WERI-Rb-1 (cell line): Measurements from ENCODE around the gene ATF7IP2.

Source experiments
- DNase-seq: peaks from one replicate; pipeline ENCODE4 v3.0.0-alpha.2; 2020
- H3K27ac ChIP-seq: fragments of 250-450 bp; sonication (Bioruptor Pico); 2 replicates; pipeline ENCODE4 v1.5.1; 2020; ENCODE audit warnings: mild to moderate bottlenecking, moderate library complexity
- H3K27me3 ChIP-seq: fragments of 250-450 bp; sonication (Bioruptor Pico); 2 replicates; pipeline ENCODE4 v1.5.1; 2021; ENCODE audit warnings: mild to moderate bottlenecking, low read depth, moderate library complexity; ENCODE audit not compliant: insufficient read depth, severe bottlenecking
- H3K36me3 ChIP-seq: fragments of 250-450 bp; sonication (Bioruptor Pico); 2 replicates; pipeline ENCODE4 v1.5.1; 2020; ENCODE audit warnings: mild to moderate bottlenecking, moderate library complexity
- H3K4me3 ChIP-seq: 2 replicates; pipeline ENCODE4 v1.5.1; 2011; ENCODE audit warnings: low read depth, mild to moderate bottlenecking, control low read depth, low read length
- H3K9me3 ChIP-seq: fragments of 250-450 bp; sonication (Bioruptor Pico); 2 replicates; pipeline ENCODE4 v1.5.1; 2021; ENCODE audit warnings: mild to moderate bottlenecking, moderate library complexity; ENCODE audit not compliant: severe bottlenecking
- TF ChIP-seq, protein P1 (sequence below): IDR thresholded peaks from 2 replicates; pipeline ENCODE4 v1.5.1; 2011; ENCODE audit warnings: low read depth, mild to moderate bottlenecking, control low read depth, inconsistent platforms, low read length

The ATF7IP2 gene

GRCh38 chr16:10388988-10389387 lies 3.1 kb downstream of the ATF7IP2 start:
- H3K4me3 ChIP-seq, result no peak overlapping the region
- no peaks in the 10 kb centered on the region for H3K36me3 ChIP-seq
- TF ChIP-seq, protein P1, sequence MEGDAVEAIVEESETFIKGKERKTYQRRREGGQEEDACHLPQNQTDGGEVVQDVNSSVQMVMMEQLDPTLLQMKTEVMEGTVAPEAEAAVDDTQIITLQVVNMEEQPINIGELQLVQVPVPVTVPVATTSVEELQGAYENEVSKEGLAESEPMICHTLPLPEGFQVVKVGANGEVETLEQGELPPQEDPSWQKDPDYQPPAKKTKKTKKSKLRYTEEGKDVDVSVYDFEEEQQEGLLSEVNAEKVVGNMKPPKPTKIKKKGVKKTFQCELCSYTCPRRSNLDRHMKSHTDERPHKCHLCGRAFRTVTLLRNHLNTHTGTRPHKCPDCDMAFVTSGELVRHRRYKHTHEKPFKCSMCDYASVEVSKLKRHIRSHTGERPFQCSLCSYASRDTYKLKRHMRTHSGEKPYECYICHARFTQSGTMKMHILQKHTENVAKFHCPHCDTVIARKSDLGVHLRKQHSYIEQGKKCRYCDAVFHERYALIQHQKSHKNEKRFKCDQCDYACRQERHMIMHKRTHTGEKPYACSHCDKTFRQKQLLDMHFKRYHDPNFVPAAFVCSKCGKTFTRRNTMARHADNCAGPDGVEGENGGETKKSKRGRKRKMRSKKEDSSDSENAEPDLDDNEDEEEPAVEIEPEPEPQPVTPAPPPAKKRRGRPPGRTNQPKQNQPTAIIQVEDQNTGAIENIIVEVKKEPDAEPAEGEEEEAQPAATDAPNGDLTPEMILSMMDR, result no peak
- no peak for DNase-seq
- H3K9me3 ChIP-seq, result peaks cover 3% of the 10 kb centered on the region
- H3K27ac ChIP-seq, result no peak overlapping the region
- H3K27me3 ChIP-seq, result no peaks in the 10 kb centered on the region

GRCh38 chr16:10390330-10390729 lies 4.5 kb downstream of the ATF7IP2 start:
- H3K27ac ChIP-seq, result no peak overlapping the region
- no peaks in the 10 kb centered on the region for H3K27me3 ChIP-seq
- TF ChIP-seq, protein P1, result no peak
- DNase-seq, result no peak
- H3K9me3 ChIP-seq, result no peaks in the 10 kb centered on the region
- no peak overlapping the region for H3K4me3 ChIP-seq
- no peaks in the 10 kb centered on the region for H3K36me3 ChIP-seq

- DNase-seq, result no peak
- no peak overlapping the region for H3K27ac ChIP-seq
- TF ChIP-seq, protein P1, result no peak
- no peak overlapping the region for H3K4me3 ChIP-seq
- H3K27me3 ChIP-seq, result no peaks in the 10 kb centered on the region
- H3K36me3 ChIP-seq, result no peaks in the 10 kb centered on the region
- H3K9me3 ChIP-seq, result no peaks in the 10 kb centered on the region
Observed at GRCh38 chr16:10390867-10391266, 5.0 kb downstream of the ATF7IP2 start.

DNA sequence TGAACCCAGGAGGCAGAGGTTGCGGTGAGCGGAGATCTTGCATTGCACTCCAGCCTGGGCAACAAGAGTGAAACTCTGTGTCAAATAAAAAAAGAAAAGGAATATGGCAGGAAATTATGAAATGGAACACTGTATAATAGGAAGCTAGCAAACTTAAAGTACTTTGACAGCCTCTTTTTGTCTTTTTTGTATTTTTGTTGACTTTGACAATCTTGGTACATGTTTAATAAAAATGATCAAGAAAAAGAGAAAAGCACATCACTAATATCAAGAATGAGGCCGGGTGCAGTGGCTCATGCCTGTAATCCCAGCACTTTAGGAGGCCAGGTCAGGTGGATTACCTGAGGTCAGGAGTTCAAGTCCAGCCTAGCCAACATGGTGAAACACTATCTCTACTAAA lies 5.5 kb downstream of the ATF7IP2 start:
- no peak overlapping the region for H3K4me3 ChIP-seq
- H3K27ac ChIP-seq, result no peak overlapping the region
- no peaks in the 10 kb centered on the region for H3K9me3 ChIP-seq
- no peaks in the 10 kb centered on the region for H3K27me3 ChIP-seq
- TF ChIP-seq, protein P1, result no peak
- DNase-seq, result no peak
- no peaks in the 10 kb centered on the region for H3K36me3 ChIP-seq

- H3K9me3 ChIP-seq, result peaks cover under 1% of the 10 kb centered on the region
- DNase-seq, result no peak
- TF ChIP-seq, protein P1, result no peak
Observed at GRCh38 chr16:10402975-10403374, 17.1 kb downstream of the ATF7IP2 start.

DNA sequence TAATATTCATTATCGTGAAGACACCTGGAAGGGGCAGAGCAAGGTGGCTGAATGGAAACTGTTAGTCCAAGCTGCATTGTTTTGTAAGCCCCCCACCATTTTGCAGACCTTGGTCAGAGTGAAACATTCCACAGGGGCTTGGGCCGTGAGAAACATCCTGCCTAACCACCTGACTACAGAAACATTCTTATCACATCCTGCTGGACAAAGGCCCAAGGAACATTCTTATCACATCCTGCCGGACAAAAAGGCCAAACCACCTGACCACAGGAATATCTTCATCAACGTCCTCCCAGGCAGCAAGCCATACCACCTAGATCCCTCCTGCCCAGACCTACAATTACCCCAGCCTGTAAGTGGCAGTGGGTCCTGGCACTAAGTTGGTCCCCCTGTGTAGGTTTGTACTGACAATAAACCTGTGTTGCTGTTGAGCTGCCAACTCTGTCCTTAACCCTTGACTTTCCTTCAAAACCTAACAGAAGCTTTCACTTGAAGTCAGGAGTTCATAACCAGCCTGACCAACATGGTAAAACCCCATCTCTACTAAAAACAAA lies 19.6 kb downstream of the ATF7IP2 start:
- DNase-seq, result no peak
- Histone ChIP-seq H3K27ac (no peak overlapping the region), H3K27me3 (no peaks in the 10 kb centered on the region), H3K9me3 (peaks cover 10% of the 10 kb centered on the region), H3K4me3 (no peak overlapping the region), H3K36me3 (no peaks in the 10 kb centered on the region)
- TF ChIP-seq, protein P1, result no peak

More at GRCh38 chr16:10402975-10403374, 17.1 kb downstream of the ATF7IP2 start:
- H3K27ac ChIP-seq, result no peak overlapping the region
- no peak overlapping the region for H3K4me3 ChIP-seq
- H3K36me3 ChIP-seq, result no peaks in the 10 kb centered on the region
- H3K27me3 ChIP-seq, result no peaks in the 10 kb centered on the region
